ENCODE results near the gene TMED9. TPM values are rescaled to one million over a fixed set of nuclear protein-coding genes. Genes with fewer than 3 reads are reported as not detected.
A peak's percentile ranks its signal among the peaks of the same experiment; 100 is the strongest.

Gene TMED9
- total RNA-seq, 4 donors from 2014 or later, result 96.5 to 141 (median 119) TPM

GRCh38 chr5:177578316-177578715 lies 13.7 kb upstream of the TMED9 start:
- Histone ChIP-seq H3K27me3 (no peaks in the 10 kb centered on the region), H3K9me3 (no peaks in the 10 kb centered on the region), H3K4me1 (peaks cover 6 to 17% (median 8%) of the 10 kb centered on the region in 3 donors), H3K27ac (no peak overlapping the region), H3K36me3 (no peaks in the 10 kb centered on the region), H3K4me3 (no peak overlapping the region)
- DNase-seq, result no peak
- intact Hi-C loops (cut with DNase I), result no loop called here
- 67 to 78% methylated on average over 8 of the region's 8 CpGs for WGBS, 2 donors
- no peak for TF ChIP-seq POLR2A (IDR thresholded peaks at IDR 0.05)
- TF ChIP-seq, protein P1, sequence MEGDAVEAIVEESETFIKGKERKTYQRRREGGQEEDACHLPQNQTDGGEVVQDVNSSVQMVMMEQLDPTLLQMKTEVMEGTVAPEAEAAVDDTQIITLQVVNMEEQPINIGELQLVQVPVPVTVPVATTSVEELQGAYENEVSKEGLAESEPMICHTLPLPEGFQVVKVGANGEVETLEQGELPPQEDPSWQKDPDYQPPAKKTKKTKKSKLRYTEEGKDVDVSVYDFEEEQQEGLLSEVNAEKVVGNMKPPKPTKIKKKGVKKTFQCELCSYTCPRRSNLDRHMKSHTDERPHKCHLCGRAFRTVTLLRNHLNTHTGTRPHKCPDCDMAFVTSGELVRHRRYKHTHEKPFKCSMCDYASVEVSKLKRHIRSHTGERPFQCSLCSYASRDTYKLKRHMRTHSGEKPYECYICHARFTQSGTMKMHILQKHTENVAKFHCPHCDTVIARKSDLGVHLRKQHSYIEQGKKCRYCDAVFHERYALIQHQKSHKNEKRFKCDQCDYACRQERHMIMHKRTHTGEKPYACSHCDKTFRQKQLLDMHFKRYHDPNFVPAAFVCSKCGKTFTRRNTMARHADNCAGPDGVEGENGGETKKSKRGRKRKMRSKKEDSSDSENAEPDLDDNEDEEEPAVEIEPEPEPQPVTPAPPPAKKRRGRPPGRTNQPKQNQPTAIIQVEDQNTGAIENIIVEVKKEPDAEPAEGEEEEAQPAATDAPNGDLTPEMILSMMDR (IDR thresholded peaks at IDR 0.05), result no peak

DNA sequence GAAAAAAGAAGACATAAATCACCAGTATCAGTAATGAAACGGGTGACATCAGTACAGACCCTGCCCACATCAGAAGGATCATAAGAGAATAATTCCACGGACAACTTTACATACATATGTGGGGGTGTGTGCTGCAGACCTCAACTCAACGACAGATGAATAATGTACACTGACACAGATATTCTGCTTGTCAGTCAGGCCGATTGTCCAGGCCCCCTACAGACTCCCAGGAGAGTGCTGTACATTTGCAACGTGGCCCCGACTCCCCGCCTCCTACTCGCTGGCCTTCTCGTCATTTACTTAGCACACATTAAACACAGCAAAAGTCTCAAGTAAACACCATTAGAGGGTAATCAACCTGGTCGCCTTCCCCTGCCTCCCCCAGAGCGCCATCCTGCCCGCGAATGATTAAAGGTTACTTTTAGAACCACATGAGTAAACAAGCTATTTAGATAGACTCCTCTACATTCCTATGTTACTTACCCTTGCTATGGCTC lies 3.5 kb upstream of the TMED9 start:
- Histone ChIP-seq H3K27me3 (peaks cover 0 to 38% (median 0%) of the 10 kb centered on the region in 4 donors), H3K4me1 (peaks cover 5 to 16% (median 8%) of the 10 kb centered on the region in 3 donors), H3K27ac (no peak overlapping the region), H3K9me3 (no peaks in the 10 kb centered on the region), H3K36me3 (peaks cover 0 to 3% (median 2%) of the 10 kb centered on the region in 3 donors), H3K4me3 (no peak overlapping the region)
- intact Hi-C loops (cut with DNase I), result no loop called here
- TF ChIP-seq, protein P1 (IDR thresholded peaks at IDR 0.05), result no peak
- TF ChIP-seq POLR2A (IDR thresholded peaks at IDR 0.05), result no peak
- WGBS, 2 donors, result 46 to 53% methylated on average over 13 of the region's 13 CpGs
- no peak for DNase-seq

DNA sequence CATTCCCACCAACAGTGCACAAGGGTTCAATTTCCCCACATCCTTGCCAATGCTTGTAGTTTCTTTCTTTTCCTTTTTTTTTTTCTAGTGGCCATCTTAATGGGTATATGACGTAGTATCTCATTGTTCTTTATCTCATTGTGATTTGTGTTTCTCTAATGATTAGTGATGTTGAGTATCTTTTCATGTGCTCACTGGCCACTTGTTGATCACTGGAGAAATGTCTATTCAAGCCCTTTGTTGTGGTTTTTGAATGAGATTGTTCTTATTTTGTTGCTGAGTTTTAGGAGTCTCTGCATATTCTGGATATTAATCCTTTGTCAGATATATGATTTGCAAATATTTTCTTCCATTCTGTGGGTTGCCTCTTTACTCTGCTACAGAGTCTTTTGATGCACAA lies 1.6 kb upstream of the TMED9 start:
- H3K9me3 ChIP-seq, result no peaks in the 10 kb centered on the region
- DNase-seq, result no peak
- intact Hi-C loops (cut with DNase I), result no loop called here
- peaks cover 0 to 33% (median 0%) of the 10 kb centered on the region in 4 donors for H3K27me3 ChIP-seq
- peaks cover 7 to 23% (median 20%) of the 10 kb centered on the region in 3 donors for H3K36me3 ChIP-seq
- H3K4me3 ChIP-seq, result no peak overlapping the region
- TF ChIP-seq POLR2A (IDR thresholded peaks at IDR 0.05), result no peak
- TF ChIP-seq, protein P1 (IDR thresholded peaks at IDR 0.05), result no peak
- WGBS, 2 donors, result 78 to 80% methylated on average over 1 of the region's 1 CpG
- H3K4me1 ChIP-seq, result peaks cover 9 to 24% (median 11%) of the 10 kb centered on the region in 3 donors
- no peak overlapping the region for H3K27ac ChIP-seq

DNA sequence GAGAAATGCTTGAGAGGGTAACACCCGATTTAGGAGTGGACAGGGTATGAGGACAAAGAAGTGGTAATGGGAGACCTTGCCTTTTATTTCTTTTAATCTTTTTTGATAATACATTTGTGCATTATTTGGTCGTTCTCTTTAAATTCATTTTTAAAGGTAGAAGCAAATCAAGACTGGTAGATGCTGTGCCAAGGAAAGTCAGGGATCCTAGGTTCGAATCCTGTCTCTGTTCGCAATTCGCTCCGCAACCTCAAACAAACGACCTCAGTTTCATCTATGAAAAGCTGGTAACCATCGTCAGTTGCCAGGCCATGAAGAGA lies 353 bp upstream of the TMED9 start:
- peaks cover 9 to 24% (median 11%) of the 10 kb centered on the region in 3 donors for H3K4me1 ChIP-seq
- H3K36me3 ChIP-seq, result peaks cover 18 to 35% (median 33%) of the 10 kb centered on the region in 3 donors
- H3K4me3 ChIP-seq, result peak overlapping the region; percentile 81 to 92 (median 82)
- H3K27ac ChIP-seq, result peak overlapping the region in 3 of 4 donors; percentile 77 to 92 (median 89)
- 17% methylated on average over 7 to 8 of the region's 8 CpGs for WGBS, 2 donors
- peaks cover 0 to 31% (median 0%) of the 10 kb centered on the region in 4 donors for H3K27me3 ChIP-seq
- H3K9me3 ChIP-seq, result no peaks in the 10 kb centered on the region
- DNase-seq, result no peak
- TF ChIP-seq POLR2A (IDR thresholded peaks at IDR 0.05), result no peak
- TF ChIP-seq, protein P1 (IDR thresholded peaks at IDR 0.05), result no peak
- intact Hi-C loops (cut with DNase I), result no loop called here

GRCh38 chr5:177592905-177593304 lies 902 bp downstream of the TMED9 start:
- no peak for DNase-seq
- no peak for TF ChIP-seq POLR2A (IDR thresholded peaks at IDR 0.05)
- TF ChIP-seq, protein P1 (IDR thresholded peaks at IDR 0.05), result no peak
- WGBS, 2 donors, result 66 to 68% methylated on average over 6 to 7 of the region's 13 CpGs
- Histone ChIP-seq H3K36me3 (peaks cover 18 to 37% (median 35%) of the 10 kb centered on the region in 3 donors), H3K4me3 (peak overlapping the region; percentile 81 to 92 (median 82)), H3K27me3 (peaks cover 0 to 23% (median 0%) of the 10 kb centered on the region in 4 donors), H3K4me1 (peaks cover 9 to 24% (median 11%) of the 10 kb centered on the region in 3 donors), H3K9me3 (no peaks in the 10 kb centered on the region), H3K27ac (peak overlapping the region in 3 of 4 donors; percentile 89 to 92 (median 89))
- intact Hi-C loops (cut with DNase I), result no loop called here
